Measurements from ENCODE around the gene APBA1. TPM values are rescaled to one million over a fixed set of nuclear protein-coding genes. Genes with fewer than 3 reads are reported as not detected.

The APBA1 gene
- total RNA-seq, 1 experiment from 2014 or later, result 0.34 TPM

GRCh38 chr9:69627281-69627680 is 44.9 kb downstream of the APBA1 start:
- intact Hi-C loops (cut with micrococcal nuclease; ENCODE audit: unreplicated experiment), result no loop called here
- BruUV-seq (replicated peaks), result no TSS peak
- H3K9me3 Mint-ChIP-seq (ENCODE audit: unreplicated experiment), result no peaks in the 10 kb centered on the region
- no peaks in the 10 kb centered on the region for H3K36me3 Mint-ChIP-seq (ENCODE audit: insufficient read depth, unreplicated experiment)
- POLR2A ChIA-PET, result no interaction called here
- no peak for TF ChIP-seq CTCF (IDR thresholded peaks at IDR 0.05; ENCODE audit: insufficient read depth in 1 of 2, low read depth in 1 of 2, low read length in 1 of 2, severe bottlenecking in 1 of 2, unreplicated experiment in 1 of 2)
- no peaks in the 10 kb centered on the region for H3K4me1 Mint-ChIP-seq (ENCODE audit: low read depth, unreplicated experiment)
- no peaks in the 10 kb centered on the region for H3K36me3 ChIP-seq (ENCODE audit: control insufficient read depth, insufficient read depth, low read length)
- H3K9me3 ChIP-seq, result no peaks in the 10 kb centered on the region
- no peaks in the 10 kb centered on the region for H3K27me3 ChIP-seq (replicated peaks; ENCODE audit: control insufficient read depth, insufficient read depth, low read length)
- no peaks in the 10 kb centered on the region for H3K27me3 Mint-ChIP-seq (ENCODE audit: insufficient read depth, unreplicated experiment)
- H3K4me1 ChIP-seq, result no peaks in the 10 kb centered on the region
- H3K4me3 Mint-ChIP-seq (ENCODE audit: unreplicated experiment), result no peak overlapping the region
- no peak overlapping the region for H3K4me3 ChIP-seq (ENCODE audit: low read depth, low read length)
- CTCF ChIA-PET, result no interaction called here
- no peak overlapping the region for H3K27ac Mint-ChIP-seq (ENCODE audit: unreplicated experiment)
- DNase-seq, result no peak

- H3K4me3 ChIP-seq (ENCODE audit: low read depth, low read length), result no peak overlapping the region
- no peak for DNase-seq
- H3K9me3 Mint-ChIP-seq (ENCODE audit: unreplicated experiment), result no peaks in the 10 kb centered on the region
- H3K9me3 ChIP-seq, result no peaks in the 10 kb centered on the region
- no peaks in the 10 kb centered on the region for H3K27me3 Mint-ChIP-seq (ENCODE audit: insufficient read depth, unreplicated experiment)
- TF ChIP-seq CTCF (IDR thresholded peaks at IDR 0.05; ENCODE audit: insufficient read depth in 1 of 2, low read depth in 1 of 2, low read length in 1 of 2, severe bottlenecking in 1 of 2, unreplicated experiment in 1 of 2), result no peak
- POLR2A ChIA-PET, result interaction anchor here (0.6 kb wide), 1 partner anchor 17 kb away, joined by 3 read pairs; no protein-coding TSS in a partner anchor
- BruUV-seq (replicated peaks), result no TSS peak
- H3K4me1 ChIP-seq, result no peaks in the 10 kb centered on the region
- H3K27me3 ChIP-seq (replicated peaks; ENCODE audit: control insufficient read depth, insufficient read depth, low read length), result no peaks in the 10 kb centered on the region
- H3K36me3 Mint-ChIP-seq (ENCODE audit: insufficient read depth, unreplicated experiment), result no peaks in the 10 kb centered on the region
- no peak overlapping the region for H3K4me3 Mint-ChIP-seq (ENCODE audit: unreplicated experiment)
- H3K4me1 Mint-ChIP-seq (ENCODE audit: low read depth, unreplicated experiment), result no peaks in the 10 kb centered on the region
- H3K27ac Mint-ChIP-seq (ENCODE audit: unreplicated experiment), result no peak overlapping the region
- no peaks in the 10 kb centered on the region for H3K36me3 ChIP-seq (ENCODE audit: control insufficient read depth, insufficient read depth, low read length)
- intact Hi-C loops (cut with micrococcal nuclease; ENCODE audit: unreplicated experiment), result no loop called here
- CTCF ChIA-PET, result no interaction called here
Observed at GRCh38 chr9:69623276-69623675, 48.9 kb downstream of the APBA1 start.

- TF ChIP-seq CTCF (IDR thresholded peaks at IDR 0.05; ENCODE audit: insufficient read depth in 1 of 2, low read depth in 1 of 2, low read length in 1 of 2, severe bottlenecking in 1 of 2, unreplicated experiment in 1 of 2), result no peak
- no peaks in the 10 kb centered on the region for H3K4me1 Mint-ChIP-seq (ENCODE audit: low read depth, unreplicated experiment)
- no peak overlapping the region for H3K4me3 Mint-ChIP-seq (ENCODE audit: unreplicated experiment)
- no peak for DNase-seq
- BruUV-seq (replicated peaks), result no TSS peak
- CTCF ChIA-PET, result no interaction called here
- Histone ChIP-seq H3K4me3 (ENCODE audit: low read depth, low read length) (no peak overlapping the region), H3K9me3 (no peaks in the 10 kb centered on the region), H3K4me1 (no peaks in the 10 kb centered on the region), H3K36me3 (ENCODE audit: control insufficient read depth, insufficient read depth, low read length) (no peaks in the 10 kb centered on the region), H3K27me3 (replicated peaks; ENCODE audit: control insufficient read depth, insufficient read depth, low read length) (no peaks in the 10 kb centered on the region)
- intact Hi-C loops (cut with micrococcal nuclease; ENCODE audit: unreplicated experiment), result no loop called here
- H3K27ac Mint-ChIP-seq (ENCODE audit: unreplicated experiment), result no peak overlapping the region
- no peaks in the 10 kb centered on the region for H3K27me3 Mint-ChIP-seq (ENCODE audit: insufficient read depth, unreplicated experiment)
- no peaks in the 10 kb centered on the region for H3K9me3 Mint-ChIP-seq (ENCODE audit: unreplicated experiment)
- H3K36me3 Mint-ChIP-seq (ENCODE audit: insufficient read depth, unreplicated experiment), result no peaks in the 10 kb centered on the region
- POLR2A ChIA-PET, result no interaction called here
Observed at GRCh38 chr9:69622676-69623075, 49.5 kb downstream of the APBA1 start.
